Ovary (tissue), 10 donors: Measurements from ENCODE around the gene ZNF735. TPM values are rescaled to one million over a fixed set of nuclear protein-coding genes. Genes with fewer than 3 reads are reported as not detected.
"Not testable (repeated sequence)": the region's sequence is repeated elsewhere in the genome, so short reads cannot be mapped to it uniquely, and the experiment has no call there.

Experiments
- DNase-seq, 5 donors: peaks; one replicate each; pipeline ENCODE4 v3.0.0-alpha.2; 2019 to 2020
- H3K27ac ChIP-seq, 2 donors: fragments of 200-600 bp; one replicate each; pipeline versions ENCODE4 v1.5.1 to v1.8.0; 2019 to 2022
- H3K27me3 ChIP-seq: fragments of 200-600 bp; one replicate; pipeline ENCODE4 v1.8.0; 2022
- H3K36me3 ChIP-seq: fragments of 200-600 bp; sonication (generic); one replicate; pipeline ENCODE4 v1.5.1; 2019
- H3K4me1 ChIP-seq: one replicate; pipeline ENCODE4 v1.8.1; 2013; ENCODE audit warnings: mild to moderate bottlenecking, moderate library complexity; ENCODE audit not compliant: insufficient read depth
- H3K4me3 ChIP-seq: fragments of 200-600 bp; sonication (generic); one replicate; pipeline ENCODE4 v1.5.1; 2017
- H3K9me3 ChIP-seq, 2 donors: fragments of 200-600 bp in 1 of 2; sonication (generic) in 1 of 2; one replicate each; pipeline versions ENCODE4 v1.5.1 to v1.8.1; 2013 to 2019; ENCODE audit warnings: mild to moderate bottlenecking in 1 of 2, moderate library complexity in 1 of 2
- EP300 ChIP-seq: sonication (generic); formaldehyde crosslinking; IDR thresholded peaks from one replicate; pipeline ENCODE4 v1.6.1; 2017; ENCODE audit warnings: antibody characterized with exemption
- POLR2A ChIP-seq: fragments of 450-650 bp; IDR thresholded peaks from one replicate; pipeline ENCODE4 v1.6.1; 2017; ENCODE audit warnings: antibody characterized with exemption, mild to moderate bottlenecking, moderate library complexity
- WGBS, 3 donors: extraction: QIAGEN DNeasy Blood & Tissue Kit in 1 of 3; methylation state at CpG; one replicate each; pipeline versions ENCODE4 v1.1.5 to v1.1.7; 2013 to 2017; 5-methylcytosine and 5-hydroxymethylcytosine counted together
- intact Hi-C, 4 donors: fragments of 100-400 bp; cut with DNase I; formaldehyde crosslinking; loops; one replicate each; pipeline versions ENCODE4 v1.11.0 to v1.15.1; 2022 to 2023
- long read RNA-seq, 3 donors: library from polyadenylated mRNA in 2 of 3; unstranded in 2 of 3; transcript quantifications; one replicate each; pipeline ENCODE4 v2.0.0 and lab custom pipeline, GENCODE V29; 2021 to 2026
- polyA plus RNA-seq, 2 donors: library from polyadenylated mRNA; stranded (reverse); fragments of 200-250 nt in 1 of 2; fragments of 350-450 nt in 1 of 2; fragmentation: Illumina TruSeq in 1 of 2; extraction: RNeasy Lipid Tissue Mini Kit (QIAGEN cat#74804) in 1 of 2; gene quantifications; one replicate each; pipeline ENCODE4 v1.2.3, GENCODE V29; 2013 to 2014
- total RNA-seq, 7 donors: library from RNA; depleted of rRNA in 2 of 7; stranded (reverse); fragments of >200 nt in 2 of 7; fragmentation: NEBNext Ultra II Directional in 3 of 7; extraction: Animal tissue kit (Norgen Biotek cat#: 25700) in 3 of 7; gene quantifications; one replicate each; pipeline versions ENCODE4 v1.1.0 to v1.2.4, GENCODE V29; 2016 to 2023
- TF ChIP-seq, protein P1 (sequence below), 3 donors: fragments of 450-650 bp in 2 of 3; fragments of 200-600 bp in 1 of 3; IDR thresholded peaks; one replicate each; pipeline versions ENCODE4 v1.5.1 to v1.8.0; 2016 to 2022; ENCODE audit warnings: antibody characterized with exemption in 3 of 3, mild to moderate bottlenecking in 1 of 3
- donor health status: DM: no; HTN: no; CAD: no; lungs with moderate emphysema.
- donor health status: DM: no; HTN: no; CAD: no.
- donor health status: Bipolar disorder and iron deficiency.
- donor health status: DM: yes; HTN: yes; CAD: no.
- donor health status: DM: no; HTN: no; CAD: no.
- donor health status: DM: yes; HTN: yes; CAD: no.

ZNF735 gene
- total RNA-seq (not detected), polyA plus RNA-seq (not detected)
- long read RNA-seq, donor 1, result 0 reads
- long read RNA-seq, donor 2, result 0 reads
- long read RNA-seq, donor 3, result 0 reads

DNA sequence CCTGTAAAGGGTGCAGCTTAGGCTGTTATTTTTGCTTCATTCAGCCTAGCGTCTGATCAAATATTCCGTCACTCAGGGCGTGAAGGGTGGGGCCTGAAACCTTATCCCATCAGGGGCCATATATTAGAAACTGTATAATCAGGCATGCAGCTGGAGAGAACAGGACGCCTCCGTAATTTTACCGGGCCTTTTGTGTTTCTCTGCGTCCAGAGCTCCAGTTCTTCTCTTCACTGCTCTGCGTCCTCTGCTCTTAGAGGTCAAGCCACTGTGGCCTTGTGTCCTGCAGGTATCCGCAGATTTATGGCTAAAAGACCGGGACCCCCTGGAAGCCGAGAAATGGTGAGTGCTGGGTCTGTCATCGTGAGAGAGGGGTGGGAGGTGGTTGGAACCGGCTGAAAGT lies at the start of gene ZNF735:
Gene ZNF735, plus strand, starts transcription at position 301 of the 400 bp plus-strand sequence. Its CDS starts 0 bp downstream, at position 301.
- peaks cover 0 to 3% of the 10 kb centered on the region in 2 donors for H3K9me3 ChIP-seq
- H3K27ac ChIP-seq, result no peak within 1 kb of the TSS
- no peak for TF ChIP-seq EP300
- no peak for TF ChIP-seq POLR2A
- TF ChIP-seq, protein P1, sequence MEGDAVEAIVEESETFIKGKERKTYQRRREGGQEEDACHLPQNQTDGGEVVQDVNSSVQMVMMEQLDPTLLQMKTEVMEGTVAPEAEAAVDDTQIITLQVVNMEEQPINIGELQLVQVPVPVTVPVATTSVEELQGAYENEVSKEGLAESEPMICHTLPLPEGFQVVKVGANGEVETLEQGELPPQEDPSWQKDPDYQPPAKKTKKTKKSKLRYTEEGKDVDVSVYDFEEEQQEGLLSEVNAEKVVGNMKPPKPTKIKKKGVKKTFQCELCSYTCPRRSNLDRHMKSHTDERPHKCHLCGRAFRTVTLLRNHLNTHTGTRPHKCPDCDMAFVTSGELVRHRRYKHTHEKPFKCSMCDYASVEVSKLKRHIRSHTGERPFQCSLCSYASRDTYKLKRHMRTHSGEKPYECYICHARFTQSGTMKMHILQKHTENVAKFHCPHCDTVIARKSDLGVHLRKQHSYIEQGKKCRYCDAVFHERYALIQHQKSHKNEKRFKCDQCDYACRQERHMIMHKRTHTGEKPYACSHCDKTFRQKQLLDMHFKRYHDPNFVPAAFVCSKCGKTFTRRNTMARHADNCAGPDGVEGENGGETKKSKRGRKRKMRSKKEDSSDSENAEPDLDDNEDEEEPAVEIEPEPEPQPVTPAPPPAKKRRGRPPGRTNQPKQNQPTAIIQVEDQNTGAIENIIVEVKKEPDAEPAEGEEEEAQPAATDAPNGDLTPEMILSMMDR (IDR thresholded peaks at IDR 0.05), result no peak
- DNase-seq, result no peak
- no peaks in the 10 kb centered on the region for H3K36me3 ChIP-seq
- no peaks in the 10 kb centered on the region for H3K27me3 ChIP-seq
- no peak within 1 kb of the TSS for H3K4me3 ChIP-seq
- intact Hi-C loops, result no loop called here
- H3K4me1 ChIP-seq, result no peaks in the 10 kb centered on the region
- 82 to 89% (median 84%) methylated on average over 13 of the region's 13 CpGs for WGBS, 3 donors

DNA sequence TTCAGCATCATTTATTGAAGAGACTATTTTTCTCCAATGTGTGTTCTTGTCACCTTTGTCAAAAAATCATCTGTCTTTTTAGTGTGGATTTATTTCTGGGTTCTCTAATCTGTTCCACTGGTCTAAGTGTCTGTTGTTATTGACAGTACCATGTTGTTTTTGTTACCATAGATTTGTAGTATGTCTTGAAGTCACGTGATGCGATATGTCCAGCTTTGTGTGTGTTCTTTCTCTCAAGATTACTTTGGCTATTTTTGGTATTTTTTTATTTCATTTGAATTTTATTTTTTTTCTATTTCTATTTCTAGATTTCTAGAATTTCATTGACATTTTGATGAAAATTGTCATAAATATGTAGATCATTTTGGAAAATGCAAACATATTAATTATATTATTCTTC lies 36.0 kb upstream of the ZNF735 start:
- intact Hi-C loops, H3K9me3 ChIP-seq, H3K4me3 ChIP-seq, DNase-seq, H3K4me1 ChIP-seq, H3K36me3 ChIP-seq, H3K27me3 ChIP-seq, H3K27ac ChIP-seq: not testable (repeated sequence)
- WGBS, 3 donors, result 73 to 85% (median 73%) methylated on average over 2 of the region's 2 CpGs

DNA sequence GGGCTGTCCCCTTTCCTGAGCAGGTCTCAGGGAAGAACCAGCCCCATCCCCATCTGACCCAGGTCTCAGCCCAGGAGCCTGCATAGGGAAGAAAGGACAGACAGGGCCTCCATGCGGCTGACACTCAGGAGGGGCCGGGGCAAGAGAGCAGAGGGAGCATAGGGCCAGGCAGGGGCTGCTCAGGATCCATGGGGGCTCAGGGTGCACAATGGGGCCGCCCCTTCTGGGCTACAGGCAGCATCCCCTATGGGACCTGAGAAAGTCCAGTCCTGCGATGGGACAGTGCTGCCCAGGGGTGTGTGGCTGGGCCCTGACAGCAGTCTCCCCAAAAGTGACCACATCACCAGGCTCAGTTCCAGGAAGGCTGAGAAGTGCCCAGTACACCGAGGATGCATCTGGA lies 32.7 kb upstream of the ZNF735 start:
- WGBS, 3 donors, result 69 to 80% (median 73%) methylated on average over 5 of the region's 5 CpGs
- H3K27me3 ChIP-seq, result no peaks in the 10 kb centered on the region
- TF ChIP-seq, protein P1 (IDR thresholded peaks at IDR 0.05), result no peak
- TF ChIP-seq EP300 (no peak), POLR2A (no peak)
- no peaks in the 10 kb centered on the region for H3K4me1 ChIP-seq
- DNase-seq, result no peak
- H3K9me3 ChIP-seq, result no peaks in the 10 kb centered on the region
- no peak overlapping the region for H3K27ac ChIP-seq
- intact Hi-C loops, result no loop called here
- H3K36me3 ChIP-seq, result no peaks in the 10 kb centered on the region
- H3K4me3 ChIP-seq, result no peak overlapping the region

DNA sequence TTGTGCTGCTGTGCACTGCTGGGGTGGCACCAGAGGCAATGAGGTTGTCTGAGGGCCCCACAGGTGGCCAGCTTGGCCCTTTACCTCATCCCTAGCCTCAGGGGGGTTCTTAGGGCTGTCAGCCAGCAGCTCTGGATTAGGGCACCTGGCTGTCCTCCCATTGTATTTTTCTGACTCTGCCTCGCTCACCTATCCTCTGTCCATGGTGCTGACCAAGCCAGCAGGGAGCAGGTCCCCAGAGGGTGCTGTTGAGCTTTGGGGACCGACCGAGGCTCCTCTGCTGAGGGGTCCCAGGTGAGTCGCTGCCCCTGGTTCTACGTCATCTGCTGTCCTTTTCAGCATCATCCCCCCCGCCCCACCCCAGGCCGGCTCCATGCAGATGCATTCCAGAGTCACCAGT lies 32.1 kb upstream of the ZNF735 start:
- TF ChIP-seq EP300, result no peak
- TF ChIP-seq POLR2A, result no peak
- TF ChIP-seq, protein P1 (IDR thresholded peaks at IDR 0.05), result no peak
- Histone ChIP-seq H3K27ac (no peak overlapping the region), H3K9me3 (no peaks in the 10 kb centered on the region), H3K4me3 (no peak overlapping the region), H3K27me3 (no peaks in the 10 kb centered on the region), H3K4me1 (no peaks in the 10 kb centered on the region), H3K36me3 (no peaks in the 10 kb centered on the region)
- DNase-seq, result no peak
- intact Hi-C loops, result no loop called here
- 6 to 29% (median 10%) methylated on average over 7 of the region's 7 CpGs for WGBS, 3 donors

DNA sequence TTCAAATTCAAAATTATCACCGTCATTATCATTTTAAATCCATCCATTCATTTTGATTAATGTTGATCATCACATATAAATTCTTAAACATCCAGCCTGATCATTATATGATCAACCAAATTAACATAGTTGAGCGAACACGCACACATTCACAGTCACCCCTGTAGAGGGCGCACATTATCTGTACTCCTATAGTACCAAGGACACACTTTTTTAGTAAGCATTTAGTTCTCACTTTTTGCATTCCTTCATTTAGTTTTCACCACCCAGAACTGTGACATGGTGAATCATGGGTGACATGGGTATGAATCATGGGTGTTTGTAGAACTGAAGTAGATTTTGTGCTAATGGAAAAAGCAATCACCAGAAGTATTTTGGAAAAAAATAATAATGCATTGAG lies 26.0 kb upstream of the ZNF735 start:
- no peaks in the 10 kb centered on the region for H3K4me1 ChIP-seq
- no peak overlapping the region for H3K4me3 ChIP-seq
- intact Hi-C loops, result no loop called here
- H3K27ac ChIP-seq, result no peak overlapping the region
- TF ChIP-seq POLR2A, result no peak
- TF ChIP-seq, protein P1 (IDR thresholded peaks at IDR 0.05), result no peak
- TF ChIP-seq EP300, result no peak
- no peaks in the 10 kb centered on the region for H3K9me3 ChIP-seq
- H3K27me3 ChIP-seq, result no peaks in the 10 kb centered on the region
- no peaks in the 10 kb centered on the region for H3K36me3 ChIP-seq
- DNase-seq, result no peak
- 38 to 56% (median 45%) methylated on average over 4 of the region's 4 CpGs for WGBS, 3 donors
